Measurements from ENCODE around the gene KLHDC7A.

- no peak for TF ChIP-seq POLR2AphosphoS5 (IDR thresholded peaks at IDR 0.05; ENCODE audit: low read depth, low read length)
- no peak for TF ChIP-seq POLR2A (IDR thresholded peaks at IDR 0.05; ENCODE audit: low read depth, low read length)
- no peak for TF ChIP-seq TAF1 (IDR thresholded peaks at IDR 0.05; ENCODE audit: borderline replicate concordance, low read depth, low read length)
These were observed 12.2 kb upstream of the KLHDC7A start for GRCh38 chr1:18468570-18468969.
